Mesenchymal stem cell (in vitro differentiated cells and primary cell): ENCODE results near the gene IPO7.

Source experiments
- DNase-seq: peaks from one replicate; pipeline ENCODE4 v3.0.0-alpha.2; 2013
- H2AFZ ChIP-seq: one replicate; pipeline ENCODE4 v1.6.1; 2013; ENCODE audit warnings: low read depth, mild to moderate bottlenecking, control low read depth, inconsistent platforms, low read length, moderate library complexity
- H2AK5ac ChIP-seq: 2 replicates; pipeline ENCODE4 v1.6.1; 2013; ENCODE audit warnings: low read length, moderate library complexity, mild to moderate bottlenecking, inconsistent platforms; ENCODE audit not compliant: severe bottlenecking
- H2BK120ac ChIP-seq: one replicate; pipeline ENCODE4 v1.6.1; 2013; ENCODE audit warnings: low read depth, mild to moderate bottlenecking, inconsistent platforms, low read length, moderate library complexity
- H2BK12ac ChIP-seq, 2 experiments: one replicate each; pipeline ENCODE4 v1.6.1; 2013; ENCODE audit warnings: inconsistent platforms in 2 of 2, low read length in 2 of 2, mild to moderate bottlenecking in 2 of 2, moderate library complexity in 2 of 2, control low read depth in 1 of 2
- H2BK15ac ChIP-seq: one replicate; pipeline ENCODE4 v1.6.1; 2013; ENCODE audit warnings: mild to moderate bottlenecking, low read depth, inconsistent platforms; ENCODE audit not compliant: poor library complexity, severe bottlenecking
- H2BK5ac ChIP-seq: 2 replicates; pipeline ENCODE4 v1.6.1; 2013; ENCODE audit warnings: low read depth, mild to moderate bottlenecking, low read length, control low read depth, inconsistent platforms; ENCODE audit not compliant: poor library complexity, severe bottlenecking
- H3K14ac ChIP-seq, 2 experiments: one replicate each; pipeline ENCODE4 v1.6.1; 2013; ENCODE audit warnings: inconsistent platforms in 2 of 2, low read length in 2 of 2, control low read depth in 1 of 2, mild to moderate bottlenecking in 1 of 2, moderate library complexity in 1 of 2
- H3K18ac ChIP-seq, 2 experiments: one replicate each; pipeline ENCODE4 v1.6.1; 2013; ENCODE audit warnings: inconsistent platforms in 2 of 2, low read length in 2 of 2, control low read depth in 1 of 2, low read depth in 1 of 2, mild to moderate bottlenecking in 1 of 2
- H3K23ac ChIP-seq, 2 experiments: one replicate each; pipeline ENCODE4 v1.6.1; 2013; ENCODE audit warnings: inconsistent platforms in 2 of 2, low read length in 2 of 2, mild to moderate bottlenecking in 2 of 2, moderate library complexity in 2 of 2, control low read depth in 1 of 2
- H3K27ac ChIP-seq: 2 replicates; pipeline ENCODE4 v1.5.1; 2013; ENCODE audit warnings: mild to moderate bottlenecking, moderate library complexity, low read length, control low read depth, inconsistent platforms; ENCODE audit not compliant: poor library complexity, severe bottlenecking
- H3K27me3 ChIP-seq, 2 experiments: 2 replicates each; pipeline versions ENCODE4 v1.6.1 to v1.7.0; 2013; ENCODE audit warnings: low read length in 2 of 2, mild to moderate bottlenecking in 2 of 2, moderate library complexity in 2 of 2, control low read depth in 1 of 2, inconsistent platforms in 1 of 2; ENCODE audit not compliant: control insufficient read depth in 1 of 2, insufficient read depth in 1 of 2
- H3K36me3 ChIP-seq, 2 experiments: 2 replicates each; pipeline versions ENCODE4 v1.6.1 to v1.7.0; 2013; ENCODE audit warnings: low read length in 2 of 2, control low read depth in 1 of 2, inconsistent platforms in 1 of 2, low read depth in 1 of 2, mild to moderate bottlenecking in 1 of 2; ENCODE audit not compliant: insufficient read depth in 2 of 2, control insufficient read depth in 1 of 2
- H3K4ac ChIP-seq, 2 experiments: one replicate each; pipeline ENCODE4 v1.6.1; 2013; ENCODE audit warnings: inconsistent platforms in 2 of 2, low read length in 2 of 2, mild to moderate bottlenecking in 2 of 2, moderate library complexity in 2 of 2, control low read depth in 1 of 2, low read depth in 1 of 2
- H3K4me1 ChIP-seq: 2 replicates; pipeline ENCODE4 v1.6.1; 2013; ENCODE audit warnings: low read depth, low read length, control low read depth; ENCODE audit not compliant: control insufficient read depth, insufficient read depth
- H3K4me2 ChIP-seq: 2 replicates; pipeline ENCODE4 v1.6.1; 2013; ENCODE audit warnings: low read length, mild to moderate bottlenecking, inconsistent platforms; ENCODE audit not compliant: poor library complexity, severe bottlenecking
- H3K4me3 ChIP-seq, 2 experiments: 2 replicates each; pipeline versions ENCODE4 v1.5.1 to v1.7.0; 2013; ENCODE audit warnings: low read length in 2 of 2, mild to moderate bottlenecking in 2 of 2, control low read depth in 1 of 2, low read depth in 1 of 2; ENCODE audit not compliant: insufficient read depth in 1 of 2
- H3K79me1 ChIP-seq: replicated peaks from 2 replicates; pipeline ENCODE4 v1.6.1; 2013; ENCODE audit warnings: mild to moderate bottlenecking, control low read depth, low read length, inconsistent platforms; ENCODE audit not compliant: poor library complexity, severe bottlenecking
- H3K9ac ChIP-seq: 2 replicates; pipeline ENCODE4 v1.7.0; 2013; ENCODE audit warnings: mild to moderate bottlenecking, low read length, moderate library complexity
- H3K9me3 ChIP-seq: 2 replicates; pipeline ENCODE4 v1.7.0; 2013; ENCODE audit warnings: mild to moderate bottlenecking, low read length; ENCODE audit not compliant: control insufficient read depth
- H4K8ac ChIP-seq: one replicate; pipeline ENCODE4 v1.6.1; 2013; ENCODE audit warnings: inconsistent platforms, mild to moderate bottlenecking, low read length, moderate library complexity
- H4K91ac ChIP-seq: one replicate; pipeline ENCODE4 v1.6.1; 2013; ENCODE audit warnings: mild to moderate bottlenecking, low read length, inconsistent platforms
- WGBS: methylation state at CpG from one replicate; pipeline ENCODE4 v1.1.7; 2013; ENCODE audit warnings: mixed read lengths; 5-methylcytosine and 5-hydroxymethylcytosine counted together

IPO7 gene

DNA sequence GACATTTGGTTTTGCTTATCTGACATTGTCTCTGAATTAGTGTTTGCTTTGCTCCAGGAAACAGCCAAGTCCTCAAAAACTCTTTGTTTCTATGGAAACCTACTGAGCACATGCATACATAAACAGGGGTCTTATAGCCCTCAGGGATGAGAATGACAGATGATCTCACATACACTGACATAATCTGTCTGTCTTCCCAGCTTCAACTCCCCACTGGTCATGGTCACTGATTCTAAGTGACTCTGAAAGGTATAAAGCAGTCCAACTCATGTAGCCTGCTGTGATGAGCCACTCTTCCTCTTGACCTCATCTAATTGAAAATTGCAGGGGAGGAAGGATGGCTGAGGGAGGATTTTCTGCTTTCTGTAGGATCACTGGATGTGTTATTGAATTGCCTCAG is 89.0 kb downstream of the IPO7 start:
- no peak overlapping the region for H2BK5ac ChIP-seq
- no peaks in the 10 kb centered on the region for H3K9me3 ChIP-seq
- H2BK120ac ChIP-seq: no peak overlapping the region
- no peak overlapping the region for H4K91ac ChIP-seq
- H3K4me2 ChIP-seq: no peak overlapping the region
- H2BK12ac ChIP-seq: no peak overlapping the region
- H4K8ac ChIP-seq: no peak overlapping the region
- H3K4me1 ChIP-seq: peaks cover 2% of the 10 kb centered on the region
- no peak overlapping the region for H3K4me3 ChIP-seq
- peaks cover 20 to 45% of the 10 kb centered on the region in 2 experiments for H3K36me3 ChIP-seq
- no peak overlapping the region for H3K4ac ChIP-seq
- no peak overlapping the region for H3K9ac ChIP-seq
- DNase-seq: no peak
- no peak overlapping the region for H2AK5ac ChIP-seq
- H3K14ac ChIP-seq: no peak overlapping the region
- H3K27ac ChIP-seq: peak overlapping the region; percentile 6
- H3K18ac ChIP-seq: no peak overlapping the region
- H2AFZ ChIP-seq: no peak overlapping the region
- H2BK15ac ChIP-seq: no peak overlapping the region
- H3K23ac ChIP-seq: no peak overlapping the region
- H3K27me3 ChIP-seq: no peaks in the 10 kb centered on the region
- H3K79me1 ChIP-seq: peaks cover 14% of the 10 kb centered on the region

- Histone ChIP-seq H3K4me3 (no peak overlapping the region), H3K36me3 (peaks cover 22 to 43% of the 10 kb centered on the region in 2 experiments), H2BK15ac (no peak overlapping the region), H2BK5ac (no peak overlapping the region), H2BK120ac (no peak overlapping the region), H3K9ac (no peak overlapping the region), H3K18ac (no peak overlapping the region), H3K23ac (no peak overlapping the region), H4K91ac (no peak overlapping the region), H3K27ac (peak overlapping the region; percentile 71), H3K4ac (no peak overlapping the region), H3K4me2 (no peak overlapping the region), H2AFZ (no peak overlapping the region), H3K4me1 (peaks cover 7% of the 10 kb centered on the region), H2BK12ac (no peak overlapping the region), H3K9me3 (no peaks in the 10 kb centered on the region), H3K14ac (no peak overlapping the region), H4K8ac (no peak overlapping the region), H2AK5ac (no peak overlapping the region), H3K27me3 (no peaks in the 10 kb centered on the region), H3K79me1 (peaks cover 10% of the 10 kb centered on the region)
- 83% methylated on average over 1 of the region's 2 CpGs for WGBS
- DNase-seq: no peak
Measured at GRCh38 chr11:9479899-9480298, 95.4 kb downstream of the IPO7 start.

DNA sequence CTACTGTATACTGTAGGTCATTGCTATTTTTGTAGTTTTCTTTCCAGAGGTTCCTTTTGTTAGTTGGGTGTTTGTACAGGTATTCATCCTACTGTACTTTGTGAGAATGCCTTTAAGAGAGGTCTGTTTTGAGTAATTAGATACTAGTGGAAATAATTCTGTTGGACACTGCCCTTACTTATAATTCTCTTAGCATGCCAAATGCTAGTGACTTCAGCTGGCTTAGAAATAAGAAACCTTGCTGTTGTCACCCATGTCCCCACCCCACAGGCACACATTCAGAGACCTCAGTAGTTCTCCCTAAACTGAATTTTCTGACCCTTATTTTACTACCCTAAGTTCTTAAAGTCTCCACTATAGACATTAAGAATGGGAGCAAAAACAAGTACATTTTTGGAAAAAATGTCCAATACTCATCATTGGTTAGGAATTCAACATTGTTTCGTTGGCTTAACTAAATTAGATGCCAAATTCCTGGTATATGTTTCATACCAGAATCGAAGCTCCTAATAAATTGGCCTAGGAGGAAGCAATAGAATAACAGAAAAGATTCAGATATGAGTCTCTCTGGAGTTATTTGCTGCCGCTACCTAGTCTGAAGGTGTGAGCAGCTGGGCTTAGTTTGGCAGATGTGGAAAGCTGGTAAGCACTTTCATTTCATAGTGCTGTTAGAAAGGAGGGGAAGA is 104.8 kb downstream of the IPO7 start:
- Histone ChIP-seq H3K27ac (peak overlapping the region; percentile 66), H3K18ac (no peak overlapping the region), H2BK120ac (no peak overlapping the region), H2BK12ac (no peak overlapping the region), H3K9ac (peak overlapping the region; percentile 74), H3K79me1 (peaks cover 9% of the 10 kb centered on the region), H2AK5ac (no peak overlapping the region), H3K14ac (no peak overlapping the region), H4K91ac (no peak overlapping the region), H4K8ac (no peak overlapping the region), H3K23ac (no peak overlapping the region), H3K4me2 (no peak overlapping the region), H3K4me1 (peaks cover 2% of the 10 kb centered on the region), H2BK5ac (no peak overlapping the region), H3K27me3 (no peaks in the 10 kb centered on the region), H3K4me3 (peak overlapping the region in 1 of 2 experiments; percentile 8), H2BK15ac (no peak overlapping the region), H3K4ac (no peak overlapping the region), H3K36me3 (peaks cover 14 to 32% of the 10 kb centered on the region in 2 experiments), H3K9me3 (no peaks in the 10 kb centered on the region), H2AFZ (no peak overlapping the region)
- no peak for DNase-seq
- WGBS: 69% methylated on average over 3 of the region's 3 CpGs

DNA sequence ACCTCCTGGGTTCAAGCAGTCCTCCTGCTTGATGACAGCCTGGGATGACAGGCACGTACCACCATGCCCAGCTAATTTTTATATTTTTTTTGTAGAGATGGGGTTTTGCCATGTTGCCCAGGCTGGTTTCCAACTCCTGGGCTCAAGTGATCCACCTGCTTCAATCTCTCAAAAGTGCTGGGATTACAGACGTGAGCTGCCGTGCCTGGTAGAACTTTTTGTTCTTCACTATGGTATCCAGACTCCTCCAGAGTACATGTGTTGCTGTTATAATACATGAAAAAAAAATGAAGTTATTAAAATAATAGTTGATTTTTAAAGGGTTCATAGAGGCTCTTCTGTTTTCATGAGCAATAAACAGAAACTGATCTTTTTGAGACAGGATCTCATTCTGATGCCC is 105.9 kb downstream of the IPO7 start:
- Histone ChIP-seq H3K18ac (no peak overlapping the region), H3K27me3 (no peaks in the 10 kb centered on the region), H3K36me3 (peaks cover 14 to 41% of the 10 kb centered on the region in 2 experiments), H3K9ac (no peak overlapping the region), H3K9me3 (no peaks in the 10 kb centered on the region), H2BK120ac (no peak overlapping the region), H3K23ac (no peak overlapping the region), H2BK15ac (no peak overlapping the region), H2AK5ac (no peak overlapping the region), H3K79me1 (peaks cover 9% of the 10 kb centered on the region), H2AFZ (no peak overlapping the region), H4K8ac (no peak overlapping the region), H3K4me3 (no peak overlapping the region), H2BK12ac (no peak overlapping the region), H3K14ac (no peak overlapping the region), H4K91ac (no peak overlapping the region), H3K4ac (no peak overlapping the region), H2BK5ac (no peak overlapping the region), H3K4me2 (no peak overlapping the region), H3K4me1 (peaks cover 2% of the 10 kb centered on the region), H3K27ac (no peak overlapping the region)
- 100% methylated on average over 3 of the region's 3 CpGs for WGBS
- DNase-seq: no peak
